RWPE1 (cell line): ENCODE measurements around the gene CCDC7.

Source experiments
- CTCF ChIA-PET: fragments of 350-600 bp; sonication (Branson Sonifier 250); formaldehyde crosslinking; extraction: SDS; loops from one replicate; lab custom pipeline; 2021; lab: Yijun Ruan, JAX
- POLR2A ChIA-PET: fragments of 400-600 bp; formaldehyde crosslinking; extraction: SDS; loops from one replicate; lab custom pipeline; 2020; ENCODE audit warnings: antibody characterized with exemption; ENCODE audit not compliant: low non-redundant PET; lab: Yijun Ruan, JAX
- DNase-seq: peaks from one replicate; pipeline ENCODE4 v3.0.0; 2012; ENCODE audit warnings: low spot score
- H3K27ac ChIP-seq: fragments of 450-650 bp; 2 replicates; pipeline ENCODE4 v1.5.1; 2017
- TF ChIP-seq, protein P1 (sequence below): fragments of 450-650 bp; conservative IDR thresholded peaks from 2 replicates; pipeline ENCODE4 v1.5.1; 2017; ENCODE audit warnings: low read depth, mild to moderate bottlenecking

Gene CCDC7

DNA sequence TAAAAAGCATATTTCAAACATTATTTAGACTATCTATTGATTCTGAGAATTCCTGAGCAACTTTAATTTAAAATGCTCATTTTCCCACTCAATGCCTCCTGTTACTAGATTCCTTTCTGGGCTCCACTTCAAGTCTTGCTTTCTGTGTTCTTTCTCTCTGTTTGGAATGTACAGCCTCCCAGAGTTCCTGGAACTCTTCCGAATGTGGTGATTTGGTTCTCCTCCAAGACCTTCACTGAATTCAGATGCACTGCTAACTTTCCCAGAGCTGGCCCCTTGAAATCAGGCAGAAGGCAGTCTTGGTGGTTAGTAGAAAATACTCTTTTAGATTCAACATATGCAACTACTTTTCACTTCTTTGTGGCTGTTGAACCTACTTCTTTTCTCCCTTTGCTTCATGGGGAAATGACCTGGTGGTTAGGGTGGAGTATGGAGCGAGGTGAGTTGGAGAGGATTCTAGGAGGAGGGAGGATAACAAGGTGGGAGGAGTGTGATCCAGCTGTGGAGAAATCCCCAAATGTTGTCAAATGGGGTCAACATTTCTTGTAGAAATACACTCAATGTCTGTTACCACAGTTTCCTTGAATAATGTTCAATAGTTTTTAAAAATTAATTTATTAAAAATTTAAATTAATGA is 27.9 kb upstream of the CCDC7 start:
- TF ChIP-seq, protein P1, sequence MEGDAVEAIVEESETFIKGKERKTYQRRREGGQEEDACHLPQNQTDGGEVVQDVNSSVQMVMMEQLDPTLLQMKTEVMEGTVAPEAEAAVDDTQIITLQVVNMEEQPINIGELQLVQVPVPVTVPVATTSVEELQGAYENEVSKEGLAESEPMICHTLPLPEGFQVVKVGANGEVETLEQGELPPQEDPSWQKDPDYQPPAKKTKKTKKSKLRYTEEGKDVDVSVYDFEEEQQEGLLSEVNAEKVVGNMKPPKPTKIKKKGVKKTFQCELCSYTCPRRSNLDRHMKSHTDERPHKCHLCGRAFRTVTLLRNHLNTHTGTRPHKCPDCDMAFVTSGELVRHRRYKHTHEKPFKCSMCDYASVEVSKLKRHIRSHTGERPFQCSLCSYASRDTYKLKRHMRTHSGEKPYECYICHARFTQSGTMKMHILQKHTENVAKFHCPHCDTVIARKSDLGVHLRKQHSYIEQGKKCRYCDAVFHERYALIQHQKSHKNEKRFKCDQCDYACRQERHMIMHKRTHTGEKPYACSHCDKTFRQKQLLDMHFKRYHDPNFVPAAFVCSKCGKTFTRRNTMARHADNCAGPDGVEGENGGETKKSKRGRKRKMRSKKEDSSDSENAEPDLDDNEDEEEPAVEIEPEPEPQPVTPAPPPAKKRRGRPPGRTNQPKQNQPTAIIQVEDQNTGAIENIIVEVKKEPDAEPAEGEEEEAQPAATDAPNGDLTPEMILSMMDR: no peak
- ChIA-PET CTCF (interaction anchor here (0.5 to 0.7 kb wide), 2 partner anchors 212 to 454 kb away, joined by 3 read pairs; no protein-coding TSS in a partner anchor), POLR2A (no interaction called here)
- no peak for DNase-seq
- H3K27ac ChIP-seq: no peak overlapping the region

DNA sequence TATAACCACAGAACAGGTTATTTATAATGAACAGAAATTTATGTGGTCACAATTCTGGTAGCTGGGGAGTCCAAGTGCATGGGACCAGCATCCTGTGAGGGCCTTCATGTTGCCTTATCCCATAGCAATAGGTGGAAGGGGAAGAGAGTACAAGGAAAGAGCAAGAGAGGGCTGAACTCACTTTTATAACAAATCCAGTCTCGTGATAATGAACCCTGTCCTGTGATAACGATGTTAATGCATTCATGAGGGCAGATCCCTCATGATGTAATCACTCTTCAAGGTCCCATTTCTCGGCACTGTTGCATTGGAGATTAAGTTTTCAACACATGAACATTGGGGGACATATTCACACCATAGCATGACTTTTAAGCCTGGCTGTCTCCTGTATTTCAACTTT is 27.4 kb upstream of the CCDC7 start:
- no peak for DNase-seq
- TF ChIP-seq, protein P1: no peak
- ChIA-PET POLR2A (no interaction called here), CTCF (no interaction called here)
- no peak overlapping the region for H3K27ac ChIP-seq

DNA sequence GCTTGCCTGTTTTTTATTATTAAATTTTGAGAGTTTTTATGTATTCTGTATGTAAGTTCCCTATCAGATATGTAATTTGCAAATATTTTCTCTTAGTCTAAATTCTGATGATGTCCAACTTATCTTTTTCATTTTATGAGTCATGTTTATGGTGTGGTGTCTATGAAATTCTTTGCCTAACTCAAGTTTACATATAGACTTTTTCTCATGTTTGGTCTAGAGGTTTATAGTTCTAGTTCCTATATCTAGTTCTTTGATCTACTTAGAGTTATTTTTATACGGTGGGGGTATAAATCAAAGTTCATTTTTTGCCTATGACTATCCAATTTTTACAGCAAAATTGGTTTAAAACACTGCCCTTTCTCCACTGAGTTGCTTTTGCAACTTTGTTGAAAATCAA is 26.3 kb upstream of the CCDC7 start:
- TF ChIP-seq, protein P1: no peak
- no peak for DNase-seq
- ChIA-PET POLR2A (no interaction called here), CTCF (interaction anchor here (0.6 kb wide), 1 partner anchor 19 kb away, joined by 4 read pairs; no protein-coding TSS in a partner anchor)
- no peak overlapping the region for H3K27ac ChIP-seq

DNA sequence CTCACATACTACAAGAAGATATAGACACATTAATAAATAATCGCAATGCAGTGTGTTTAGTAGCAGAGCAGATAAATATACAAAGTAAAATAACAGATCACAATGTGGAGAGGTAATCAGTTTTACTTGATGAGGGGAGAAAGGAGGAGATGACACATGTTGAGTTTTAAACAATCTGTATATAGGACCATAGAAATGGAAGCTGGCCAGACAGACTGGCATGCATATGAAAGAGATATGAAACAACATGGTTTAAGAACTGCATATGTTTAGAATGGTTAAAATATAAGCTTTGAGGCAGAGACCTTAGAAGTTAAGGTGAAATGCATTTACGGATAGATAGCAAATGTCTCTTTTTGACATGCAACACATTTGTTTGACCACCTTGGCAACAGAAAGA is 19.8 kb upstream of the CCDC7 start:
- TF ChIP-seq, protein P1: no peak
- ChIA-PET CTCF (no interaction called here), POLR2A (no interaction called here)
- DNase-seq: no peak
- H3K27ac ChIP-seq: no peak overlapping the region

DNA sequence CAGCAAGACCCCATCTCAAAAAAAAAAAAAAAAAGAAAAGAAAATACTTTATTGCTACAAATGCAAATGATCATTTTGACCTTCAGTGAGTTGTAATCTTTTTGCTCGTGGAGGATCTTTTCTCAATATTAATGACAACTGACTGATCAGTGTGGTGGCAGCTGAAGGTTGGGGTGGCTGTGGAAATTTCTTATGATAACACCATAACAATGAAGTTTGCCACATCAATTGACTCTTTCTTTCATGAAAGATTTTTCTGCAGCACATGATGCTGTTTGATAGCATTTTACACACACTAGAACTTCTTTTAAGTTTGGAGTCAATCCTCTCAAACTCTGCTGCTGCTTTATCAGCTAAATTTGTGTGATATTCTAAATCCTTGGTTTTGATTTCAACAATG is 12.4 kb upstream of the CCDC7 start:
- no peak for DNase-seq
- ChIA-PET CTCF (no interaction called here), POLR2A (interaction anchor here (0.7 kb wide), 1 partner anchor 55 kb away, joined by 8 read pairs; no protein-coding TSS in a partner anchor)
- TF ChIP-seq, protein P1: no peak
- H3K27ac ChIP-seq: no peak overlapping the region

DNA sequence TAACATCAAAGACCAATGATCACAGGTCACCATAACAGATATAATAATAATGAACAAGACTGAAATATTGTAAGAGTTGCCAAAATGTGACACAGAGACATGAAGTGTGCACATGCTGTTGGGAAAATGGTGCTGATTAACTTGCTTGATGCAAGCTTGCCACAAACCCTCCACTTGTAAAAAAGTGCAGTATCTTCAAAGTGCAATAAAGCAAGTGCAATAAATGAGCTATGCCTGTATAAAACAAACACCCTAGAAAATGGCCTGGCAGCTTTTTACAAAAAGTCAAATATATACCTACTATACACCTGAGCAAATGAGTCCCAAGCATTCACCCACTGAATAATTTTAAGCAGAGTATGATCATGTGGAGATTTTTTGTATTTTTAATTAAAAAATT is 9.7 kb upstream of the CCDC7 start:
- H3K27ac ChIP-seq: no peak overlapping the region
- ChIA-PET POLR2A (no interaction called here), CTCF (no interaction called here)
- DNase-seq: no peak
- TF ChIP-seq, protein P1: no peak
